ENCODE measurements around the gene RBM4B. TPM values are rescaled to one million over a fixed set of nuclear protein-coding genes. Genes with fewer than 3 reads are reported as not detected.

RBM4B gene
- total RNA-seq, 1 experiment from 2014 or later, result 14.1 TPM

GRCh38 chr11:66649903-66650302 is 27.8 kb downstream of the RBM4B start (continued):
- TF ChIP-seq E2F5 (CRISPR knock-in tag; IDR thresholded peaks at IDR 0.05), result no peak
- no peak for TF ChIP-seq RELA (CRISPR knock-in tag; IDR thresholded peaks at IDR 0.05; ENCODE audit: borderline replicate concordance)

- Mint-ChIP-seq H3K36me3 (peaks cover 87% of the 10 kb centered on the region), H3K27me3 (ENCODE audit: low read depth) (no peaks in the 10 kb centered on the region), H3K4me3 (no peak overlapping the region), H3K4me1 (peaks cover 29% of the 10 kb centered on the region), H3K27ac (no peak overlapping the region), H3K9me3 (no peaks in the 10 kb centered on the region)
- DNase-seq (ENCODE audit: low spot score) (no peak), ATAC-seq (no peak)
- TF ChIP-seq OVOL2 (CRISPR knock-in tag; IDR thresholded peaks at IDR 0.05; ENCODE audit: borderline replicate concordance) (no peak), ATF3 (CRISPR knock-in tag; conservative IDR thresholded peaks at IDR 0.05) (no peak), CDX4 (CRISPR knock-in tag; IDR thresholded peaks at IDR 0.05; ENCODE audit: borderline replicate concordance) (no peak), IRF1 (CRISPR knock-in tag; IDR thresholded peaks at IDR 0.05) (no peak), USF2 (CRISPR knock-in tag; IDR thresholded peaks at IDR 0.05) (no peak), MYBL2 (CRISPR knock-in tag; IDR thresholded peaks at IDR 0.05) (no peak), KAT7 (CRISPR knock-in tag; IDR thresholded peaks at IDR 0.05; ENCODE audit: borderline replicate concordance) (no peak), ERG (CRISPR knock-in tag; IDR thresholded peaks at IDR 0.05) (no peak; the same call in 1 of the 2 replicates), ZSCAN18 (CRISPR knock-in tag; IDR thresholded peaks at IDR 0.05) (no peak), NFATC4 (CRISPR knock-in tag; IDR thresholded peaks at IDR 0.05) (no peak), E2F4 (CRISPR knock-in tag; IDR thresholded peaks at IDR 0.05; ENCODE audit: borderline replicate concordance, low read depth) (no peak)
- CTCF ChIA-PET, result no interaction called here
- POLR2A ChIA-PET, result interaction anchor here (5.1 kb wide), 1 partner anchor 9 kb away, joined by 38 read pairs; the partner anchor contains the start of gene RBM4
Measured at GRCh38 chr11:66646828-66647227, 30.9 kb downstream of the RBM4B start.

GRCh38 chr11:66643745-66644437 is 33.8 kb downstream of the RBM4B start:
- ChIA-PET POLR2A (interaction anchor here (0.7 to 1.3 kb wide), 2 partner anchors 28 to 128 kb away, joined by 3 to 4 read pairs; partner anchors contain the start of gene RBM14), CTCF (interaction anchor here (2.2 kb wide), 1 partner anchor 51 kb away, joined by 5 read pairs; the partner anchor contains the start of genes CCDC87 and CCS)
- DNase-seq (ENCODE audit: low spot score) (no peak), ATAC-seq (no peak)
- H3K4me3 Mint-ChIP-seq, result peak overlapping the region; percentile 99
- peaks cover 55% of the 10 kb centered on the region for H3K4me1 Mint-ChIP-seq
- no peaks in the 10 kb centered on the region for H3K9me3 Mint-ChIP-seq
- H3K27ac Mint-ChIP-seq, result no peak overlapping the region
- no peaks in the 10 kb centered on the region for H3K27me3 Mint-ChIP-seq (ENCODE audit: low read depth)
- H3K36me3 Mint-ChIP-seq, result peaks cover 91% of the 10 kb centered on the region
- TF ChIP-seq FOXP4 (CRISPR knock-in tag; IDR thresholded peaks at IDR 0.05) (no peak), MXD4 (CRISPR knock-in tag; IDR thresholded peaks at IDR 0.05; ENCODE audit: borderline replicate concordance) (no peak), TEAD1 (CRISPR knock-in tag; IDR thresholded peaks at IDR 0.05) (no peak), TP53 (CRISPR knock-in tag; IDR thresholded peaks at IDR 0.05) (no peak)

All from WTC11 (cell line).